Liver (tissue), 9 donors: ENCODE results near the gene OR6Q1. TPM values are rescaled to one million over a fixed set of nuclear protein-coding genes. Genes with fewer than 3 reads are reported as not detected.
"Not testable (repeated sequence)": the region's sequence is repeated elsewhere in the genome, so short reads cannot be mapped to it uniquely, and the experiment has no call there.

ENCODE experiments used
- DNase-seq: peaks from one replicate; pipeline ENCODE4 v3.0.0-alpha.2; 2017; ENCODE audit warnings: low spot score
- H3K27ac ChIP-seq, 2 donors: one replicate each; pipeline ENCODE4 v1.7.0; 2013; ENCODE audit warnings: inconsistent platforms in 2 of 2, low read length in 2 of 2, control low read depth in 1 of 2, low read depth in 1 of 2, mild to moderate bottlenecking in 1 of 2
- H3K27me3 ChIP-seq, 4 donors: one replicate each; pipeline versions ENCODE4 v1.6.1 to v1.7.0; 2013; ENCODE audit warnings: low read length in 3 of 4, inconsistent platforms in 1 of 4, mild to moderate bottlenecking in 1 of 4, moderate library complexity in 1 of 4; ENCODE audit not compliant: control insufficient read depth in 4 of 4, insufficient read depth in 4 of 4
- H3K36me3 ChIP-seq, 4 donors: one replicate each; pipeline versions ENCODE4 v1.6.1 to v1.7.0; 2013; ENCODE audit warnings: low read length in 3 of 4, mild to moderate bottlenecking in 3 of 4, low read depth in 1 of 4, moderate library complexity in 1 of 4; ENCODE audit not compliant: control insufficient read depth in 4 of 4, insufficient read depth in 3 of 4
- H3K4me1 ChIP-seq, 4 donors: one replicate each; pipeline versions ENCODE4 v1.6.1 to v1.7.0; 2013; ENCODE audit warnings: low read length in 3 of 4, mild to moderate bottlenecking in 3 of 4, moderate library complexity in 1 of 4; ENCODE audit not compliant: control insufficient read depth in 4 of 4, insufficient read depth in 4 of 4
- H3K4me3 ChIP-seq, 3 donors: one replicate each; pipeline versions ENCODE4 v1.6.1 to v1.7.0; 2013; ENCODE audit warnings: low read length in 3 of 3, control low read depth in 1 of 3, low read depth in 1 of 3, mild to moderate bottlenecking in 1 of 3
- H3K9ac ChIP-seq, 2 donors: one replicate each; pipeline ENCODE4 v1.7.0; 2013; ENCODE audit warnings: low read length in 2 of 2, mild to moderate bottlenecking in 2 of 2, moderate library complexity in 2 of 2, control low read depth in 1 of 2, low read depth in 1 of 2
- H3K9me3 ChIP-seq, 4 donors: one replicate each; pipeline versions ENCODE4 v1.6.1 to v1.7.0; 2013; ENCODE audit warnings: low read length in 3 of 4; ENCODE audit not compliant: control insufficient read depth in 4 of 4
- ATF3 ChIP-seq: IDR thresholded peaks from 2 replicates; pipeline ENCODE4 v1.6.1; 2016; ENCODE audit warnings: antibody characterized with exemption
- CTCF ChIP-seq: fragments of 150-350 bp; IDR thresholded peaks from 2 replicates; pipeline ENCODE4 v1.5.1; 2017; ENCODE audit warnings: improper control_type of control experiment, low read depth, low read length; ENCODE audit not compliant: missing input control
- EGR1 ChIP-seq, 2 donors: IDR thresholded peaks; 2 replicates each; pipeline ENCODE4 v1.6.1; 2016 to 2018; ENCODE audit warnings: antibody characterized with exemption in 2 of 2, low read depth in 2 of 2
- FOXA1 ChIP-seq: IDR thresholded peaks from 2 replicates; pipeline ENCODE4 v1.6.1; 2016; ENCODE audit warnings: antibody characterized with exemption
- GABPA ChIP-seq, 2 donors: IDR thresholded peaks in 1 of 2; conservative IDR thresholded peaks in 1 of 2; 2 replicates each; pipeline ENCODE4 v1.6.1; 2016; ENCODE audit warnings: antibody characterized with exemption in 2 of 2, mild to moderate bottlenecking in 1 of 2, moderate library complexity in 1 of 2
- HNF4A ChIP-seq, 2 donors: conservative IDR thresholded peaks; 2 replicates each; pipeline ENCODE4 v1.6.1; 2016; ENCODE audit warnings: antibody characterized with exemption in 2 of 2, mild to moderate bottlenecking in 2 of 2
- HNF4G ChIP-seq: IDR thresholded peaks from 2 replicates; pipeline ENCODE4 v1.6.1; 2016; ENCODE audit warnings: antibody characterized with exemption
- JUND ChIP-seq, 2 donors: IDR thresholded peaks; 2 replicates each; pipeline ENCODE4 v1.6.1; 2016; ENCODE audit warnings: antibody characterized with exemption in 2 of 2
- MAX ChIP-seq: IDR thresholded peaks from 2 replicates; pipeline ENCODE4 v1.6.1; 2016; ENCODE audit warnings: antibody characterized with exemption
- NR2F2 ChIP-seq: IDR thresholded peaks from 2 replicates; pipeline ENCODE4 v1.6.1; 2016; ENCODE audit warnings: antibody characterized with exemption
- RAD21 ChIP-seq, 2 donors: IDR thresholded peaks; 2 replicates each; pipeline ENCODE4 v1.6.1; 2016; ENCODE audit warnings: antibody characterized with exemption in 2 of 2, mild to moderate bottlenecking in 2 of 2
- REST ChIP-seq: IDR thresholded peaks from 2 replicates; pipeline ENCODE4 v1.6.1; 2016; ENCODE audit warnings: antibody characterized with exemption, mild to moderate bottlenecking
- RXRA ChIP-seq, 2 donors: IDR thresholded peaks; 2 replicates each; pipeline ENCODE4 v1.6.1; 2017 to 2018; ENCODE audit warnings: antibody characterized with exemption in 2 of 2, mild to moderate bottlenecking in 1 of 2
- SP1 ChIP-seq: IDR thresholded peaks from 2 replicates; pipeline ENCODE4 v1.6.1; 2018; ENCODE audit warnings: antibody characterized with exemption, mild to moderate bottlenecking
- YY1 ChIP-seq: IDR thresholded peaks from 2 replicates; pipeline ENCODE4 v1.6.1; 2016; ENCODE audit warnings: antibody characterized with exemption, mild to moderate bottlenecking
- ZBTB33 ChIP-seq: IDR thresholded peaks from 2 replicates; pipeline ENCODE4 v1.6.1; 2016; ENCODE audit warnings: antibody characterized with exemption
- WGBS: extraction: QIAGEN DNeasy Blood & Tissue Kit; methylation state at CpG from one replicate; pipeline ENCODE4 v1.1.7; 2013; 5-methylcytosine and 5-hydroxymethylcytosine counted together
- polyA plus RNA-seq, 2 donors: library from polyadenylated mRNA; stranded (reverse) in 1 of 2; unstranded in 1 of 2; fragments of 200-250 nt in 1 of 2; fragments of >200 nt in 1 of 2; fragmentation: Nextera tagmentation in 1 of 2; extraction: Ambion mirVana in 1 of 2; gene quantifications; one replicate each; pipeline versions ENCODE4 v1.2.1 to v1.2.3, GENCODE V29; 2013 to 2015
- total RNA-seq, 2 donors: library from RNA; depleted of rRNA; stranded (reverse); fragments of >200 nt; gene quantifications; one replicate each; pipeline ENCODE4 v1.2.3, GENCODE V29; 2014
- donor health status: healthy.
- donor health status: healthy.
- donor health status: healthy.
- donor health status: healthy.
- donor health status: healthy.

OR6Q1 gene
- total and polyA plus RNA-seq, 4 donors, result not detected

- H3K9me3 ChIP-seq, result no peaks in the 10 kb centered on the region
- no peaks in the 10 kb centered on the region for H3K4me1 ChIP-seq
- H3K36me3 ChIP-seq, result no peaks in the 10 kb centered on the region
- no peak overlapping the region for H3K27ac ChIP-seq
- H3K9ac ChIP-seq, result no peak overlapping the region
- TF ChIP-seq RAD21 (IDR thresholded peaks at IDR 0.05), result no peak
- TF ChIP-seq HNF4G, result no peak
- no peak for TF ChIP-seq CTCF
- no peak for TF ChIP-seq GABPA (IDR thresholded peaks at IDR 0.05 in 1 of 2, conservative IDR thresholded peaks at IDR 0.05 in 1 of 2)
- no peak for TF ChIP-seq RXRA (IDR thresholded peaks at IDR 0.05)
- TF ChIP-seq JUND (IDR thresholded peaks at IDR 0.05), result no peak
- TF ChIP-seq YY1, result no peak
- no peak for TF ChIP-seq FOXA1
- no peak for TF ChIP-seq REST
- no peak for TF ChIP-seq EGR1 (IDR thresholded peaks at IDR 0.05; ENCODE audit: low read depth in 2 of 2)
- TF ChIP-seq HNF4A (conservative IDR thresholded peaks at IDR 0.05), result no peak
- TF ChIP-seq ATF3, result no peak
- TF ChIP-seq SP1, result no peak
- DNase-seq, result no peak
- 68% methylated on average over 4 of the region's 4 CpGs for WGBS
- no peak overlapping the region for H3K4me3 ChIP-seq
- peaks cover 0 to 5% (median 1%) of the 10 kb centered on the region in 4 donors for H3K27me3 ChIP-seq
These were observed 48.0 kb upstream of the OR6Q1 start for GRCh38 chr11:57982776-57983175.

GRCh38 chr11:57983191-57983590, 47.6 kb upstream of the OR6Q1 start:
- Histone ChIP-seq H3K4me1 (no peaks in the 10 kb centered on the region), H3K36me3 (no peaks in the 10 kb centered on the region), H3K4me3 (no peak overlapping the region), H3K9me3 (no peaks in the 10 kb centered on the region), H3K9ac (no peak overlapping the region), H3K27me3 (peaks cover 0 to 5% (median 1%) of the 10 kb centered on the region in 4 donors), H3K27ac (no peak overlapping the region)
- DNase-seq, result no peak
- TF ChIP-seq JUND (IDR thresholded peaks at IDR 0.05) (no peak), ZBTB33 (no peak), MAX (no peak), NR2F2 (no peak), RAD21 (IDR thresholded peaks at IDR 0.05) (no peak), HNF4A (conservative IDR thresholded peaks at IDR 0.05) (no peak)
- 66% methylated on average over 3 of the region's 3 CpGs for WGBS

- H3K4me3 ChIP-seq, H3K27ac ChIP-seq, H3K27me3 ChIP-seq, H3K9me3 ChIP-seq, H3K36me3 ChIP-seq, H3K4me1 ChIP-seq, DNase-seq, H3K9ac ChIP-seq: not testable (repeated sequence)
- 68% methylated on average over 13 of the region's 13 CpGs for WGBS
These were observed 31.2 kb upstream of the OR6Q1 start for GRCh38 chr11:57999523-57999922.

- not testable (repeated sequence) for H3K27ac ChIP-seq, H3K27me3 ChIP-seq, H3K4me3 ChIP-seq, H3K4me1 ChIP-seq, H3K36me3 ChIP-seq, DNase-seq, H3K9ac ChIP-seq, H3K9me3 ChIP-seq
- 93% methylated on average over 10 of the region's 10 CpGs for WGBS
These were observed 30.7 kb upstream of the OR6Q1 start for GRCh38 chr11:58000021-58000420.
